ENCODE measurements around the gene SLC38A9.

DNA sequence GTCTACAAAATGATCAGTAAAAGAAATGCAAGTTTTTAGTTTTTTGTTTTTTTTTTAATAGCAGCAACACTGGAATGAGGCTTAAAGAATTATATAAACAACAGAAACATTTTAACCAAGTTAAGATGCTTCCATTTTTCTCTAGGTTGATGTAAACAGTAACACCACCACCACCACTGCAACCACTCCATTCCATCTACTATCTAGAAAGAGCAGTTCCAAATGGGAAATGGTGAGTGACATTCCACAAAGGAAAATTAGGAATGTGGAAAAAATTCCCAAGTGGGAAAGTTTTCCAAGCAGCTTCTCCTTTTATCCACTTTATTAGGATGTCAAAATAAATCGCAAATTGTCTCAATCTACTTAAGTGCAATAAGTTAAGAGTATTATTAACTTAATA lies 32.6 kb downstream of the SLC38A9 start:
- TF ChIP-seq, protein P1, sequence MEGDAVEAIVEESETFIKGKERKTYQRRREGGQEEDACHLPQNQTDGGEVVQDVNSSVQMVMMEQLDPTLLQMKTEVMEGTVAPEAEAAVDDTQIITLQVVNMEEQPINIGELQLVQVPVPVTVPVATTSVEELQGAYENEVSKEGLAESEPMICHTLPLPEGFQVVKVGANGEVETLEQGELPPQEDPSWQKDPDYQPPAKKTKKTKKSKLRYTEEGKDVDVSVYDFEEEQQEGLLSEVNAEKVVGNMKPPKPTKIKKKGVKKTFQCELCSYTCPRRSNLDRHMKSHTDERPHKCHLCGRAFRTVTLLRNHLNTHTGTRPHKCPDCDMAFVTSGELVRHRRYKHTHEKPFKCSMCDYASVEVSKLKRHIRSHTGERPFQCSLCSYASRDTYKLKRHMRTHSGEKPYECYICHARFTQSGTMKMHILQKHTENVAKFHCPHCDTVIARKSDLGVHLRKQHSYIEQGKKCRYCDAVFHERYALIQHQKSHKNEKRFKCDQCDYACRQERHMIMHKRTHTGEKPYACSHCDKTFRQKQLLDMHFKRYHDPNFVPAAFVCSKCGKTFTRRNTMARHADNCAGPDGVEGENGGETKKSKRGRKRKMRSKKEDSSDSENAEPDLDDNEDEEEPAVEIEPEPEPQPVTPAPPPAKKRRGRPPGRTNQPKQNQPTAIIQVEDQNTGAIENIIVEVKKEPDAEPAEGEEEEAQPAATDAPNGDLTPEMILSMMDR (IDR thresholded peaks at IDR 0.05), result no peak
- TF ChIP-seq POLR2AphosphoS5 (IDR thresholded peaks at IDR 0.05), result no peak
- no peak for TF ChIP-seq POLR2A (IDR thresholded peaks at IDR 0.05)
- no peak for TF ChIP-seq EP300 (IDR thresholded peaks at IDR 0.05; ENCODE audit: low read depth)

Measured in transverse colon (tissue), 4 donors.